Measurements from ENCODE around the gene SARDH. TPM values are rescaled to one million over a fixed set of nuclear protein-coding genes. Genes with fewer than 3 reads are reported as not detected.
"Not testable (repeated sequence)": the region's sequence is repeated elsewhere in the genome, so short reads cannot be mapped to it uniquely, and the experiment has no call there.

SARDH gene
- total RNA-seq, 6 experiments from 2014 or later: 67.3 to 183 (median 101) TPM

DNA sequence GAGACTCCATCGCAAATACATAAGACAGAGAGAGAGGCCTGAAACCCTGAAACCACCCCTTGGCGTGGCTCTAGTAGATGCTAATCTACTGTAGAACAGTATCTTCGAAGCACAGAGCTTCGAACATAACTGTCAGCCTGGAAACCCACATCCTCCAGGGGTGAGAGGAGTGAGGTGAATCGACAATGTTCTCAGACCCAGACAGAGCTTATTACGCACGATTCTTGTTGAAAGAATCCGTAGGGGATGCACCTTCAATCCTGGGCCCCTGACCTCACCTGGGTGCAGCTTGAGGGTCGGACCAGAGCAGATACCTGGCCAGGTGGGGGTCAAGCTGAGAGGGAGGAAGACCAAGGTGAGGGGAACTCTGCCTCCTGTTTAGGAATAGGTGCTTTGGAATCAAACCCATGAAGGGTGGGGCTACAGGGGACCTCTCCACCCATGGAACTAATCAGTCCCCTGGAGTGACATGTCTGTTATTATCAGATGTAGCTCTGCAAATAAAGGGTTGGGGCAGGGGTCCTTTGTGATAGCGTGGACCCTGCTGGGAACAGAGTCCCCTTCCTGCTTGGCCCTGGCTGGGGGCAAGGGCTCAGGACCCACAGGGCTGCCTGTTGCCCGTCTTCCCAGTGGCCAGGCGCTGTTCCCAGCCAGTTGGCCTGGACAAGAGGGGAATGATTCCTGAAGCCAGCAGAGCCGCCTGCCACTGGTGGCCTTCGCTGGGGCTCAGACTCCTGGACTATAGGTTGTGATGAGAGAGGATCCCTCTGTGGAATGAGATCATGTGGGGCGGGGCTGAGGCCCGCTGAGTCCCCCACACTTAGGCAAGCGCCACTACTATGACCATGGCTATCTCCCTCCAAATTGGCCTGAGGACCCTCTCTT is 60.8 kb downstream of the SARDH start:
- Histone ChIP-seq H3K27ac (no peak overlapping the region), H3K36me3 (peaks cover 0 to 43% (median 13%) of the 10 kb centered on the region in 4 donors), H3K9me3 (no peaks in the 10 kb centered on the region), H3K4me1 (no peaks in the 10 kb centered on the region), H3K27me3 (no peaks in the 10 kb centered on the region), H3K4me3 (no peak overlapping the region)
- peak in 2 of 4 donors; percentile 6 to 12 for ATAC-seq
- TF ChIP-seq, protein P1, sequence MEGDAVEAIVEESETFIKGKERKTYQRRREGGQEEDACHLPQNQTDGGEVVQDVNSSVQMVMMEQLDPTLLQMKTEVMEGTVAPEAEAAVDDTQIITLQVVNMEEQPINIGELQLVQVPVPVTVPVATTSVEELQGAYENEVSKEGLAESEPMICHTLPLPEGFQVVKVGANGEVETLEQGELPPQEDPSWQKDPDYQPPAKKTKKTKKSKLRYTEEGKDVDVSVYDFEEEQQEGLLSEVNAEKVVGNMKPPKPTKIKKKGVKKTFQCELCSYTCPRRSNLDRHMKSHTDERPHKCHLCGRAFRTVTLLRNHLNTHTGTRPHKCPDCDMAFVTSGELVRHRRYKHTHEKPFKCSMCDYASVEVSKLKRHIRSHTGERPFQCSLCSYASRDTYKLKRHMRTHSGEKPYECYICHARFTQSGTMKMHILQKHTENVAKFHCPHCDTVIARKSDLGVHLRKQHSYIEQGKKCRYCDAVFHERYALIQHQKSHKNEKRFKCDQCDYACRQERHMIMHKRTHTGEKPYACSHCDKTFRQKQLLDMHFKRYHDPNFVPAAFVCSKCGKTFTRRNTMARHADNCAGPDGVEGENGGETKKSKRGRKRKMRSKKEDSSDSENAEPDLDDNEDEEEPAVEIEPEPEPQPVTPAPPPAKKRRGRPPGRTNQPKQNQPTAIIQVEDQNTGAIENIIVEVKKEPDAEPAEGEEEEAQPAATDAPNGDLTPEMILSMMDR (IDR thresholded peaks at IDR 0.05): no peak
- TF ChIP-seq POLR2A (IDR thresholded peaks at IDR 0.05): no peak
- intact Hi-C loops (cut with DNase I): no loop called here
- WGBS (ENCODE audit: insufficient coverage, low coverage, low lambda C conversion rate, missing lambda C conversion rate): 68% methylated on average over 5 of the region's 17 CpGs
- peak in 1 of 3 donors; percentile 51 for DNase-seq

GRCh38 chr9:133676450-133676849 is 61.7 kb downstream of the SARDH start:
- peak; percentile 39 to 61 (median 42) for ATAC-seq
- intact Hi-C loops (cut with DNase I): no loop called here
- H3K4me1 ChIP-seq: no peaks in the 10 kb centered on the region
- peaks cover 0 to 45% (median 15%) of the 10 kb centered on the region in 4 donors for H3K36me3 ChIP-seq
- H3K27me3 ChIP-seq: no peaks in the 10 kb centered on the region
- DNase-seq: peak in 1 of 3 donors; percentile 55
- no peak overlapping the region for H3K4me3 ChIP-seq
- no peaks in the 10 kb centered on the region for H3K9me3 ChIP-seq
- 63% methylated on average over 10 of the region's 10 CpGs for WGBS (ENCODE audit: insufficient coverage, low coverage, low lambda C conversion rate, missing lambda C conversion rate)
- TF ChIP-seq, protein P1 (IDR thresholded peaks at IDR 0.05): no peak
- TF ChIP-seq POLR2A (IDR thresholded peaks at IDR 0.05): no peak
- no peak overlapping the region for H3K27ac ChIP-seq

DNA sequence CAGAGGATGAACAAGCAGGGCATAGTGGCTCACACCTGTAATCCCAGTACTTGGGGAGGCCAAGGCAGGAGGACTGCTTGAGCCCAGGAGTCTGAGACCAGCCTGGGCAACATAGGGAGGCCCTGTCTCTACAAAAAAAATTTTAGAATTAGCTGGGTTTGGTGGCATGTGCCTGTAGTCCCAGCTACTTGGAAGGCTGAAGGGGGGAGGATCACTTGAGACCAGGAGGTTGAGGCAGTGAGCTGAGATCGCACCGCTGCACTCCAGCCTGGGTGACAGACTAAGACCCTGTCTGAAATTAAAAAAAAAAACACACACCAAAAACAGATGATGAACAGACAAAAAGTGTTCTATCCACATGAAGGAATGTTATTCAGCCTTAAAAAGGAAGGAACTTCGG is 62.4 kb downstream of the SARDH start:
- H3K4me3 ChIP-seq; H3K27me3 ChIP-seq; ATAC-seq; intact Hi-C loops (cut with DNase I); H3K9me3 ChIP-seq; H3K4me1 ChIP-seq; DNase-seq; H3K27ac ChIP-seq: not testable (repeated sequence)
- peaks cover 0 to 45% (median 16%) of the 10 kb centered on the region in 4 donors for H3K36me3 ChIP-seq
- WGBS (ENCODE audit: insufficient coverage, low coverage, low lambda C conversion rate, missing lambda C conversion rate): 91% methylated on average over 3 of the region's 3 CpGs

DNA sequence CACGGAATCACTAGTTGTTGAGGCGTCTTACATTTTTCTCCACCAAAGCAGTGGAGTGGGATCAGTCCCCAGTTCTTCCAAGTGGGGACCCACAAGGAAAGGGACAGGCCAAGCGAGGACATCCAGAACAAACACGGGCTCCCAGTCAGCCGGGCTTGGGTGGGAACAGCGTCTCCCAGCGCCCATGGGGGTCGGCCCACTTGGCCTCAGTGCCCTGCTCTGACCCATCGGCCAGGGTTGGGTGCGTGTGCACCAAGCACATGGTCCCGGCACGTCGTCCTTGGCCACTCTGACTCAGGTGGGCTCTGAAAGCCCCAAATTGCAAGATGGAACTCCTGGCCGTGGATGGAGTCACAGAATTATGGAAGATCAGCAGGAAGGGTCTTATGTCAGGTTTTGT is 64.1 kb downstream of the SARDH start:
- intact Hi-C loops (cut with DNase I): no loop called here
- Histone ChIP-seq H3K36me3 (peaks cover 0 to 49% (median 14%) of the 10 kb centered on the region in 4 donors), H3K27ac (no peak overlapping the region), H3K4me3 (no peak overlapping the region), H3K9me3 (no peaks in the 10 kb centered on the region), H3K4me1 (no peaks in the 10 kb centered on the region), H3K27me3 (no peaks in the 10 kb centered on the region)
- 93% methylated on average over 2 of the region's 14 CpGs for WGBS (ENCODE audit: insufficient coverage, low coverage, low lambda C conversion rate, missing lambda C conversion rate)
- no peak for ATAC-seq
- no peak for TF ChIP-seq POLR2A (IDR thresholded peaks at IDR 0.05)
- TF ChIP-seq, protein P1 (IDR thresholded peaks at IDR 0.05): no peak
- no peak for DNase-seq

- peak in 1 of 3 donors; percentile 22 for DNase-seq
Measured at GRCh38 chr9:133673258-133673655, 64.9 kb downstream of the SARDH start.

More at GRCh38 chr9:133673258-133673655, 64.9 kb downstream of the SARDH start:
- TF ChIP-seq POLR2A (IDR thresholded peaks at IDR 0.05): no peak
- TF ChIP-seq, protein P1 (IDR thresholded peaks at IDR 0.05): no peak
- Histone ChIP-seq H3K9me3 (no peaks in the 10 kb centered on the region), H3K27ac (no peak overlapping the region), H3K4me3 (no peak overlapping the region), H3K27me3 (no peaks in the 10 kb centered on the region), H3K36me3 (peaks cover 0 to 49% (median 14%) of the 10 kb centered on the region in 4 donors), H3K4me1 (no peaks in the 10 kb centered on the region)
- intact Hi-C loops (cut with DNase I): no loop called here
- WGBS (ENCODE audit: insufficient coverage, low coverage, low lambda C conversion rate, missing lambda C conversion rate): no CpG with 5 or more reads among the region's 9 CpGs
- no peak for ATAC-seq

Measured in right lobe of liver (tissue), 6 donors.